ENCODE results near the gene CRHR1.

DNA sequence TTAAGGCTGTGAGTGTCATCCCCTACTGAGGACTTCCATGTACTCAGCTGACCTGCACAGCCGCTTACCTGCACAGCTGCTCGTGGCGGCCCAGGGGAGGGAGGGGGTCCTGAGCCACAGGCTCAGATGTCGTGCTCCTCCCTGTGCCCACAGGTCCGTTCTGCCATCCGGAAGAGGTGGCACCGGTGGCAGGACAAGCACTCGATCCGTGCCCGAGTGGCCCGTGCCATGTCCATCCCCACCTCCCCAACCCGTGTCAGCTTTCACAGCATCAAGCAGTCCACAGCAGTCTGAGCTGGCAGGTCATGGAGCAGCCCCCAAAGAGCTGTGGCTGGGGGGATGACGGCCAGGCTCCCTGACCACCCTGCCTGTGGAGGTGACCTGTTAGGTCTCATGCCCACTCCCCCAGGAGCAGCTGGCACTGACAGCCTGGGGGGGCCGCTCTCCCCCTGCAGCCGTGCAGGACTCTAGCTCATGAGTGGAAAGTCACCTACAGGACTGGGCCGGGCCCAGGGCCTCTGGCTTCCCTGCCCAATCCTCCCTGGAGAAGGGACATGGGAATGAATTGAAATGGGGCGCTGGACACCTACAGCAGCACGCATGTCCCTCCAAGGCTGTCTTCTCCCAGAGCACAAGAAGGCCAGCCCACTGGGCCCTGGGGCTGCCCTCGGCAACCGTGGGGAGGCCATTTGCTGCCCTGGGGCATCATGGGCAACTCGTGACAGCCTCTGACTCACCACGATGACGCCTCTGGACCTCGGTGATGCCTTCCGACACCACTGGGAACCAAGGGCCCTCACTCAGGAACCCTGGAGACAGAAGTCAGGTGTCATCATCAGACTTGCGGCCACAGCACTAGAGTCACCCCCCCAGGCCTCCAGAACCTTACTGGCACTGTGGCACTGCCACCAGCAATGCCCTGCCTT lies 50.6 kb downstream of the CRHR1 start:
- TF ChIP-seq POLR2AphosphoS5 (IDR thresholded peaks at IDR 0.05; ENCODE audit: borderline replicate concordance, low read depth, low read length) (no peak), EZH2 (IDR thresholded peaks at IDR 0.05) (no peak)
